Neural cell (in vitro differentiated cells): ENCODE data around the gene CD300C. TPM values are rescaled to one million over a fixed set of nuclear protein-coding genes. Genes with fewer than 3 reads are reported as not detected.

ENCODE experiments used
- H2AFZ ChIP-seq: fragments of 200-600, 300-800 bp; sonication (generic), shearing (Covaris generic); 2 replicates; pipeline ENCODE4 v1.6.0; 2014; ENCODE audit warnings: low read depth, mild to moderate bottlenecking, antibody characterized with exemption, low read length, moderate library complexity
- H3F3A ChIP-seq: fragments of 200-600 bp; shearing (Covaris generic); 2 replicates; pipeline ENCODE4 v1.6.1; 2016; ENCODE audit warnings: mild to moderate bottlenecking, moderate library complexity, mixed read lengths, antibody characterized with exemption, low read length; ENCODE audit not compliant: insufficient read depth, poor library complexity, severe bottlenecking
- H3K27ac ChIP-seq: fragments of 200-600, 300-800 bp; sonication (generic), shearing (Covaris generic); 2 replicates; pipeline ENCODE4 v1.5.1; 2014; ENCODE audit warnings: mild to moderate bottlenecking, low read length, moderate library complexity
- H3K27me3 ChIP-seq: fragments of 300-800, 200-600 bp; sonication (generic), shearing (Covaris generic); 2 replicates; pipeline ENCODE4 v1.6.0; 2014; ENCODE audit warnings: mild to moderate bottlenecking, low read depth, low read length, moderate library complexity; ENCODE audit not compliant: insufficient read depth
- H3K36me3 ChIP-seq: fragments of 300-800, 200-600 bp; sonication (generic), shearing (Covaris generic); 2 replicates; pipeline ENCODE4 v1.5.1; 2014; ENCODE audit warnings: mild to moderate bottlenecking, antibody characterized with exemption, low read length, moderate library complexity; ENCODE audit not compliant: insufficient read depth
- H3K4me2 ChIP-seq: fragments of 300-800, 200-600 bp; sonication (generic), shearing (Covaris generic); 2 replicates; pipeline ENCODE4 v1.6.0; 2014; ENCODE audit warnings: mild to moderate bottlenecking, low read length
- H3K4me3 ChIP-seq: fragments of 300-800, 200-600 bp; sonication (generic), shearing (Covaris generic); 2 replicates; pipeline ENCODE4 v1.5.1; 2014; ENCODE audit warnings: mild to moderate bottlenecking, low read length, moderate library complexity
- H3K79me2 ChIP-seq: fragments of 200-600 bp; shearing (Covaris generic); replicated peaks from 2 replicates; pipeline ENCODE4 v1.6.0; 2014; ENCODE audit warnings: mild to moderate bottlenecking, low read length, moderate library complexity; ENCODE audit not compliant: insufficient read depth
- H3K9ac ChIP-seq: fragments of 300-800, 200-600 bp; sonication (generic), shearing (Covaris generic); 2 replicates; pipeline ENCODE4 v1.6.1; 2016; ENCODE audit warnings: mild to moderate bottlenecking, low read length, mixed read lengths
- H3K9me2 ChIP-seq: fragments of 200-600 bp; shearing (Covaris generic); 2 replicates; pipeline ENCODE4 v1.6.1; 2016; ENCODE audit warnings: mild to moderate bottlenecking, low read length, mixed read lengths; ENCODE audit not compliant: insufficient read depth
- H3K9me3 ChIP-seq: fragments of 200-600, 300-800 bp; sonication (generic), shearing (Covaris generic); 2 replicates; pipeline ENCODE4 v1.6.1; 2016; ENCODE audit warnings: mild to moderate bottlenecking, mixed run types, low read length, moderate library complexity, mixed read lengths
- H4K20me1 ChIP-seq: fragments of 200-600 bp; shearing (Covaris generic); 2 replicates; pipeline ENCODE4 v1.6.1; 2016; ENCODE audit warnings: mild to moderate bottlenecking, mixed run types; ENCODE audit not compliant: insufficient read depth
- EZH2 ChIP-seq: fragments of 200-600, 300-800 bp; shearing (Covaris generic), sonication (generic); IDR thresholded peaks from 2 replicates; pipeline ENCODE4 v1.6.1; 2014; ENCODE audit warnings: antibody characterized with exemption, low read length, borderline replicate concordance, mild to moderate bottlenecking; ENCODE audit not compliant: insufficient read depth, poor library complexity, severe bottlenecking
- MXI1 ChIP-seq: fragments of 450-650 bp; conservative IDR thresholded peaks from 2 replicates; pipeline ENCODE4 v1.6.1; 2014; ENCODE audit warnings: antibody characterized with exemption, mild to moderate bottlenecking; ENCODE audit not compliant: poor library complexity, severe bottlenecking
- POLR2AphosphoS5 ChIP-seq: IDR thresholded peaks from 2 replicates; pipeline ENCODE4 v1.6.1; 2012
- RAD21 ChIP-seq: fragments of 450-650 bp; conservative IDR thresholded peaks from 2 replicates; pipeline ENCODE4 v1.6.1; 2014; ENCODE audit warnings: antibody characterized with exemption, mild to moderate bottlenecking, moderate library complexity
- SMC3 ChIP-seq: fragments of 450-650 bp; conservative IDR thresholded peaks from 2 replicates; pipeline ENCODE4 v1.6.1; 2014; ENCODE audit warnings: antibody characterized with exemption, mild to moderate bottlenecking, moderate library complexity; ENCODE audit not compliant: poor library complexity
- TAF1 ChIP-seq: IDR thresholded peaks from 2 replicates; pipeline ENCODE4 v1.6.1; 2012; ENCODE audit warnings: low read depth
- polyA plus RNA-seq: library from polyadenylated mRNA; depleted of rRNA; stranded (reverse); fragments of >200 nt; gene quantifications from 2 replicates; pipeline ENCODE4 v1.2.3, GENCODE V29; 2014
- TF ChIP-seq, protein P1 (sequence below): IDR thresholded peaks from 2 replicates; pipeline ENCODE4 v1.6.1; 2012; ENCODE audit warnings: borderline replicate concordance
- TF ChIP-seq, protein P2 (sequence below): fragments of 450-650 bp; IDR thresholded peaks from 2 replicates; pipeline ENCODE4 v1.5.1; 2014; ENCODE audit warnings: antibody characterized with exemption, mild to moderate bottlenecking, moderate library complexity; ENCODE audit not compliant: poor library complexity, severe bottlenecking

The CD300C gene
- polyA plus RNA-seq, 1 donor from 2014 or later: not detected

DNA sequence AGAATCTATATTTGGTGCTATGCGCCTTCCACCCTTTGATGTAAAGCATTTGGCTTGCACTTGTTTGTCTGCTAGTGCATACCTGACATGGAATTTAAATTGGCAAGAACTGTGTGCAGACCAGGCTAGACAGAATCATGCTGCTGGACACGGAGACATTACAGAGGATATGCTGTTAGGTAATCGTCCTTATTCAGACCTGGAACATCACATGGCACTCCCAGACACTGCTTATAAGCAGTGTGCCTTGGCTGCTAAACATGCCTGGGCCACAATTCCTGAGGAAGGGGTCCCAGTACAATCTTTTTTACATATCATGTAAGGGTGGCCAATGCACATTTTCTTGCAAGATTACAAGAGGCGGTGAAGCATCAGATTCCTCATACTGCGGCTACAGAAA lies 39.8 kb upstream of the CD300C start:
- no peaks in the 10 kb centered on the region for H4K20me1 ChIP-seq
- no peaks in the 10 kb centered on the region for H3K36me3 ChIP-seq
- H3K27ac ChIP-seq: no peak overlapping the region
- no peak overlapping the region for H2AFZ ChIP-seq
- H3K79me2 ChIP-seq: no peaks in the 10 kb centered on the region
- no peak overlapping the region for H3K4me2 ChIP-seq
- H3K9me3 ChIP-seq: no peaks in the 10 kb centered on the region
- no peak overlapping the region for H3K9ac ChIP-seq
- H3K27me3 ChIP-seq: no peaks in the 10 kb centered on the region
- H3F3A ChIP-seq: no peaks in the 10 kb centered on the region
- H3K9me2 ChIP-seq: no peaks in the 10 kb centered on the region
- no peak overlapping the region for H3K4me3 ChIP-seq
- no peak for TF ChIP-seq EZH2
- TF ChIP-seq POLR2AphosphoS5: no peak
- no peak for TF ChIP-seq TAF1
- TF ChIP-seq MXI1: no peak
- TF ChIP-seq SMC3: no peak
- TF ChIP-seq, protein P1, sequence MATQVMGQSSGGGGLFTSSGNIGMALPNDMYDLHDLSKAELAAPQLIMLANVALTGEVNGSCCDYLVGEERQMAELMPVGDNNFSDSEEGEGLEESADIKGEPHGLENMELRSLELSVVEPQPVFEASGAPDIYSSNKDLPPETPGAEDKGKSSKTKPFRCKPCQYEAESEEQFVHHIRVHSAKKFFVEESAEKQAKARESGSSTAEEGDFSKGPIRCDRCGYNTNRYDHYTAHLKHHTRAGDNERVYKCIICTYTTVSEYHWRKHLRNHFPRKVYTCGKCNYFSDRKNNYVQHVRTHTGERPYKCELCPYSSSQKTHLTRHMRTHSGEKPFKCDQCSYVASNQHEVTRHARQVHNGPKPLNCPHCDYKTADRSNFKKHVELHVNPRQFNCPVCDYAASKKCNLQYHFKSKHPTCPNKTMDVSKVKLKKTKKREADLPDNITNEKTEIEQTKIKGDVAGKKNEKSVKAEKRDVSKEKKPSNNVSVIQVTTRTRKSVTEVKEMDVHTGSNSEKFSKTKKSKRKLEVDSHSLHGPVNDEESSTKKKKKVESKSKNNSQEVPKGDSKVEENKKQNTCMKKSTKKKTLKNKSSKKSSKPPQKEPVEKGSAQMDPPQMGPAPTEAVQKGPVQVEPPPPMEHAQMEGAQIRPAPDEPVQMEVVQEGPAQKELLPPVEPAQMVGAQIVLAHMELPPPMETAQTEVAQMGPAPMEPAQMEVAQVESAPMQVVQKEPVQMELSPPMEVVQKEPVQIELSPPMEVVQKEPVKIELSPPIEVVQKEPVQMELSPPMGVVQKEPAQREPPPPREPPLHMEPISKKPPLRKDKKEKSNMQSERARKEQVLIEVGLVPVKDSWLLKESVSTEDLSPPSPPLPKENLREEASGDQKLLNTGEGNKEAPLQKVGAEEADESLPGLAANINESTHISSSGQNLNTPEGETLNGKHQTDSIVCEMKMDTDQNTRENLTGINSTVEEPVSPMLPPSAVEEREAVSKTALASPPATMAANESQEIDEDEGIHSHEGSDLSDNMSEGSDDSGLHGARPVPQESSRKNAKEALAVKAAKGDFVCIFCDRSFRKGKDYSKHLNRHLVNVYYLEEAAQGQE: no peak

DNA sequence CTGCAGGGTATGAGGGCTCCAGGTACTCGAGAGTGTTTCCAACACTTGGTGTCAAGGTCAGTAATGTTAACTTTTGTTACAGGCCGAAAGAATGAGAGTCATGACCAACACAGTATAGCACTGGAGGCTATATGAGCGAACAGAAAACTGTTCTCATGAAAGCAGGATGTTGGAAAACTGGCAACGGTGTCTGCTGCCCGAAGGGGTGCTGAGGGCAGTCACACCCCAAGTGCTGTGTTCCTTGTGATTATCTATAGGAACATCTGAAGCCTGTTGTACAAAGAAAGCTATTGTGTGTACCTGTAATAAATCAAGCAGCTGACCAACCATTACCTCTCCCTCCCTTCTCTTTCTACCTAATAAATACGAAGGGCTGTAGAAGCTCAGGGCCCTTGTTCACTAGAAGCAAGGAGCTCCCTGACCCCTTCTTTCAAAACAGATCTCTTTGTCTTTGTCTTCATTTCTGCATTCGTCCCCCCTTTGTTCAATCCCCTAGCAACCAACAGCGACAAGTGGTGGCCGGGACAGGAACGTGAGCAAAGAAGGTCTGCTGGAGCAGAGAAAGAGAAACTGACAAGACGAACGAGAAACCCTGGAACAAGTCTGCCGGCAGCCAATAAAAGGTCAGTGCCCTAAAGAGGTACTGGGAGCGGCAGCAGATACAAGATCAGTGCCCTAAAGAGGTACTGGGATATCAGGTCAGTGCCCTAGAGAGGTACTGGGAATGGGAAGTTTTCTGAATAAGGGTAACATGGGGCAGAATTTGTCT lies 38.6 kb upstream of the CD300C start:
- H3K9ac ChIP-seq: no peak overlapping the region
- H3K27me3 ChIP-seq: no peaks in the 10 kb centered on the region
- H3K79me2 ChIP-seq: no peaks in the 10 kb centered on the region
- no peaks in the 10 kb centered on the region for H3K36me3 ChIP-seq
- no peaks in the 10 kb centered on the region for H3F3A ChIP-seq
- H4K20me1 ChIP-seq: no peaks in the 10 kb centered on the region
- no peaks in the 10 kb centered on the region for H3K9me2 ChIP-seq
- no peaks in the 10 kb centered on the region for H3K9me3 ChIP-seq
- no peak overlapping the region for H2AFZ ChIP-seq
- TF ChIP-seq TAF1: no peak
- TF ChIP-seq EZH2: no peak
- TF ChIP-seq MXI1: no peak
- TF ChIP-seq, protein P2, sequence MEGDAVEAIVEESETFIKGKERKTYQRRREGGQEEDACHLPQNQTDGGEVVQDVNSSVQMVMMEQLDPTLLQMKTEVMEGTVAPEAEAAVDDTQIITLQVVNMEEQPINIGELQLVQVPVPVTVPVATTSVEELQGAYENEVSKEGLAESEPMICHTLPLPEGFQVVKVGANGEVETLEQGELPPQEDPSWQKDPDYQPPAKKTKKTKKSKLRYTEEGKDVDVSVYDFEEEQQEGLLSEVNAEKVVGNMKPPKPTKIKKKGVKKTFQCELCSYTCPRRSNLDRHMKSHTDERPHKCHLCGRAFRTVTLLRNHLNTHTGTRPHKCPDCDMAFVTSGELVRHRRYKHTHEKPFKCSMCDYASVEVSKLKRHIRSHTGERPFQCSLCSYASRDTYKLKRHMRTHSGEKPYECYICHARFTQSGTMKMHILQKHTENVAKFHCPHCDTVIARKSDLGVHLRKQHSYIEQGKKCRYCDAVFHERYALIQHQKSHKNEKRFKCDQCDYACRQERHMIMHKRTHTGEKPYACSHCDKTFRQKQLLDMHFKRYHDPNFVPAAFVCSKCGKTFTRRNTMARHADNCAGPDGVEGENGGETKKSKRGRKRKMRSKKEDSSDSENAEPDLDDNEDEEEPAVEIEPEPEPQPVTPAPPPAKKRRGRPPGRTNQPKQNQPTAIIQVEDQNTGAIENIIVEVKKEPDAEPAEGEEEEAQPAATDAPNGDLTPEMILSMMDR: no peak
- H3K4me3 ChIP-seq: no peak overlapping the region
- H3K27ac ChIP-seq: no peak overlapping the region
- H3K4me2 ChIP-seq: no peak overlapping the region

DNA sequence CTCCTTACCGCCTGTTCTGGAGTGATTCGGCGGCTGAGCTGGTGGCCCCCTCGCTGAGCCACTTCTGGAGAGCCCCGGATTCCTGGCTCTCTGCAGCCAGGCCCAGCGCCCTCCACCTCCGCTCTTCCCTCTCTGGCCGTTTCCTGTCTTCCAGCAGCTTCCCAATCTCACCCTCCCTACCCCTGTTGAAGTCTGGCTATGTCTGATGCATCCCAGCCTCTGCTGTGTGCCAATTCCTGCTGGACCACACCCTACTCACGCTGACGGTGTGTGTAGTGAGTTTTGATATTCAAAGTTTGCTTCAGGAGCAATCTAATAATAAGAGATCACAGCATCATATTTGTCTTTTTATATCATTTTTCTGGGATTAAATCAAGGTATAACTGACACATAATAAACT lies 36.7 kb upstream of the CD300C start:
- no peak overlapping the region for H3K4me2 ChIP-seq
- no peaks in the 10 kb centered on the region for H3K79me2 ChIP-seq
- H3K9me2 ChIP-seq: no peaks in the 10 kb centered on the region
- H3K36me3 ChIP-seq: no peaks in the 10 kb centered on the region
- H2AFZ ChIP-seq: no peak overlapping the region
- H3K27ac ChIP-seq: no peak overlapping the region
- H4K20me1 ChIP-seq: no peaks in the 10 kb centered on the region
- H3K4me3 ChIP-seq: no peak overlapping the region
- H3F3A ChIP-seq: no peaks in the 10 kb centered on the region
- no peaks in the 10 kb centered on the region for H3K9me3 ChIP-seq
- H3K27me3 ChIP-seq: no peaks in the 10 kb centered on the region
- TF ChIP-seq EZH2: no peak
- no peak for TF ChIP-seq RAD21
- no peak for TF ChIP-seq POLR2AphosphoS5
- no peak overlapping the region for H3K9ac ChIP-seq
